Measurements from ENCODE around the gene USP15.
"Not testable (repeated sequence)": the region's sequence is repeated elsewhere in the genome, so short reads cannot be mapped to it uniquely, and the experiment has no call there.

The USP15 gene

GRCh38 chr12:62332598-62332997, 72.4 kb downstream of the USP15 start:
- no peak for DNase-seq

GRCh38 chr12:62335057-62335456, 74.9 kb downstream of the USP15 start:
- no peak for DNase-seq

GRCh38 chr12:62335796-62336195, 75.6 kb downstream of the USP15 start:
- DNase-seq = no peak

GRCh38 chr12:62337643-62338042, 77.4 kb downstream of the USP15 start:
- not testable (repeated sequence) for DNase-seq

- DNase-seq = not testable (repeated sequence)
These were observed 82.6 kb downstream of the USP15 start for GRCh38 chr12:62342614-62343303.

- DNase-seq = not testable (repeated sequence)
These were observed 83.3 kb downstream of the USP15 start for GRCh38 chr12:62343304-62344120.

- DNase-seq = not testable (repeated sequence)
These were observed 84.7 kb downstream of the USP15 start for GRCh38 chr12:62344731-62345556.

- DNase-seq = no peak
These were observed 85.5 kb downstream of the USP15 start for GRCh38 chr12:62345667-62346066.

GRCh38 chr12:62346817-62347216, 86.6 kb downstream of the USP15 start:
- no peak for DNase-seq

- DNase-seq = no peak
These were observed 87.9 kb downstream of the USP15 start for GRCh38 chr12:62347922-62348650.

- DNase-seq = no peak
These were observed 90.3 kb downstream of the USP15 start for GRCh38 chr12:62350554-62350953.

- no peak for DNase-seq
These were observed 91.1 kb downstream of the USP15 start for GRCh38 chr12:62351326-62351725.

GRCh38 chr12:62361048-62361447, 100.8 kb downstream of the USP15 start:
- no peak for DNase-seq

GRCh38 chr12:62363506-62363905, 103.3 kb downstream of the USP15 start:
- DNase-seq = no peak

- DNase-seq = not testable (repeated sequence)
These were observed 104.5 kb downstream of the USP15 start for GRCh38 chr12:62364697-62365096.

- not testable (repeated sequence) for DNase-seq
These were observed 105.6 kb downstream of the USP15 start for GRCh38 chr12:62365846-62366245.

GRCh38 chr12:62368430-62369223, 108.4 kb downstream of the USP15 start:
- DNase-seq = not testable (repeated sequence)

GRCh38 chr12:62370189-62370588, 110.0 kb downstream of the USP15 start:
- DNase-seq = no peak

GRCh38 chr12:62371661-62372060, 111.5 kb downstream of the USP15 start:
- DNase-seq = no peak

- no peak for DNase-seq
These were observed 111.9 kb downstream of the USP15 start for GRCh38 chr12:62372134-62372533.

GRCh38 chr12:62372825-62373224, 112.6 kb downstream of the USP15 start:
- DNase-seq = no peak

GRCh38 chr12:62375603-62376002, 115.4 kb downstream of the USP15 start:
- no peak for DNase-seq
